Psoas muscle (tissue), 8 donors: Measurements from ENCODE around the gene IFIT5. TPM values are rescaled to one million over a fixed set of nuclear protein-coding genes. Genes with fewer than 3 reads are reported as not detected.

Experiments used
- ATAC-seq, 4 donors: fragments of 200-7000 bp; cut with Tn5 transposase; one replicate each; pipeline ENCODE4 v1.9.1; 2020; ENCODE audit warnings: moderate library complexity in 3 of 4, mild to moderate bottlenecking in 2 of 4
- DNase-seq, 2 donors: peaks; one replicate each; pipeline ENCODE4 v3.0.0-alpha.2; 2020
- H3K27ac ChIP-seq: fragments of 200-600 bp; one replicate; pipeline ENCODE4 v1.8.0; 2022
- H3K27me3 ChIP-seq, 3 donors: fragments of 200-600 bp in 1 of 3; one replicate each; pipeline versions ENCODE4 v1.6.1 to v1.8.0; 2013 to 2022; ENCODE audit warnings: low read length in 2 of 3, mild to moderate bottlenecking in 2 of 3, moderate library complexity in 1 of 3; ENCODE audit not compliant: insufficient read depth in 3 of 3
- H3K36me3 ChIP-seq, 2 donors: fragments of 200-600 bp in 1 of 2; one replicate each; pipeline versions ENCODE4 v1.6.1 to v1.8.0; 2013 to 2022; ENCODE audit warnings: low read depth in 1 of 2, mild to moderate bottlenecking in 1 of 2, moderate library complexity in 1 of 2; ENCODE audit not compliant: insufficient read depth in 1 of 2
- H3K4me1 ChIP-seq: fragments of 200-600 bp; one replicate; pipeline ENCODE4 v1.8.0; 2022
- H3K4me3 ChIP-seq: fragments of 200-600 bp; one replicate; pipeline ENCODE4 v1.8.0; 2022; ENCODE audit warnings: mild to moderate bottlenecking
- H3K9me3 ChIP-seq: fragments of 200-600 bp; one replicate; pipeline ENCODE4 v1.8.0; 2022
- CTCF ChIP-seq: fragments of 200-600 bp; IDR thresholded peaks from one replicate; pipeline ENCODE4 v1.8.0; 2022; ENCODE audit warnings: antibody characterized with exemption
- WGBS, 3 donors: extraction: QIAGEN DNeasy Blood & Tissue Kit; methylation state at CpG; one replicate each; pipeline versions ENCODE4 v1.1.6 to v1.1.7; 2013; 5-methylcytosine and 5-hydroxymethylcytosine counted together
- intact Hi-C, 2 donors: fragments of 100-400 bp; cut with DNase I; formaldehyde crosslinking; loops; one replicate each; pipeline versions ENCODE4 v1.11.0 to v1.14.2; 2022
- polyA plus RNA-seq, 3 donors: library from polyadenylated mRNA; stranded (reverse); fragments of 200-250 nt; gene quantifications; one replicate each; pipeline ENCODE4 v1.2.3, GENCODE V29; 2013
- total RNA-seq, 4 donors: library from RNA; stranded (reverse); fragmentation: NEBNext Ultra II Directional in 2 of 4; extraction: Animal tissue kit (Norgen Biotek cat#: 25700) in 2 of 4; gene quantifications; one replicate each; pipeline versions ENCODE4 v1.2.1 to v1.2.4, GENCODE V29; 2021 to 2023
- donor health status: healthy with polysubstance abuse.
- donor health status: DM: no; HTN: no; CAD: no; lungs with moderate emphysema.
- donor health status: Bipolar disorder and iron deficiency.
- donor health status: healthy.
- donor health status: DM: yes; HTN: yes; CAD: no.
- donor health status: DM: no; HTN: no; CAD: no.
- donor health status: DM: no; HTN: no; CAD: no.
- donor health status: DM: yes; HTN: yes; CAD: no.

The IFIT5 gene
- total and polyA plus RNA-seq, 7 donors = 2.0 to 6.9 (median 3.0) TPM

- H3K36me3 ChIP-seq = no peaks in the 10 kb centered on the region
- H3K4me3 ChIP-seq = no peak overlapping the region
- no peaks in the 10 kb centered on the region for H3K9me3 ChIP-seq
- DNase-seq (no peak), ATAC-seq (peak in 3 of 4 donors; percentile 64 to 81 (median 76))
- WGBS, 3 donors = 11 to 28% (median 17%) methylated on average over 1 of the region's 1 CpG
- intact Hi-C loops = loop anchor here in 1 of 2 donors (10.0 kb wide), 1 partner anchor 276 kb away; the partner anchor contains the start of gene KIF20B
- peaks cover 28% of the 10 kb centered on the region for H3K4me1 ChIP-seq
- H3K27me3 ChIP-seq = no peaks in the 10 kb centered on the region
- no peak overlapping the region for H3K27ac ChIP-seq
- TF ChIP-seq CTCF = no peak
These were observed 14.5 kb downstream of the IFIT5 start for GRCh38 chr10:89428877-89429276.

GRCh38 chr10:89431977-89432376 is 17.6 kb downstream of the IFIT5 start:
- TF ChIP-seq CTCF = no peak
- intact Hi-C loops = no loop called here
- Histone ChIP-seq H3K36me3 (no peaks in the 10 kb centered on the region), H3K4me3 (no peak overlapping the region), H3K27ac (no peak overlapping the region), H3K27me3 (no peaks in the 10 kb centered on the region), H3K4me1 (peaks cover 22% of the 10 kb centered on the region), H3K9me3 (no peaks in the 10 kb centered on the region)
- ATAC-seq (peak in 1 of 4 donors; percentile 52), DNase-seq (no peak)
- 15 to 26% (median 16%) methylated on average over 3 of the region's 3 CpGs for WGBS, 3 donors

- TF ChIP-seq CTCF = no peak
- no peak overlapping the region for H3K27ac ChIP-seq
- no peaks in the 10 kb centered on the region for H3K27me3 ChIP-seq
- H3K36me3 ChIP-seq = no peaks in the 10 kb centered on the region
- no peaks in the 10 kb centered on the region for H3K4me1 ChIP-seq
- intact Hi-C loops = no loop called here
- no peaks in the 10 kb centered on the region for H3K9me3 ChIP-seq
- no peak overlapping the region for H3K4me3 ChIP-seq
- ATAC-seq = no peak
- WGBS, 3 donors = 91 to 94% (median 92%) methylated on average over 4 of the region's 4 CpGs
- no peak for DNase-seq
These were observed 24.2 kb downstream of the IFIT5 start for GRCh38 chr10:89438525-89438924.

GRCh38 chr10:89440226-89441009 is 26.1 kb downstream of the IFIT5 start:
- DNase-seq (no peak), ATAC-seq (peak in 2 of 4 donors; percentile 55 to 59)
- no peaks in the 10 kb centered on the region for H3K9me3 ChIP-seq
- H3K4me3 ChIP-seq = no peak overlapping the region
- no peaks in the 10 kb centered on the region for H3K4me1 ChIP-seq
- intact Hi-C loops = no loop called here
- 38 to 47% (median 38%) methylated on average over 4 of the region's 4 CpGs for WGBS, 3 donors
- no peak overlapping the region for H3K27ac ChIP-seq
- no peaks in the 10 kb centered on the region for H3K36me3 ChIP-seq
- no peak for TF ChIP-seq CTCF
- H3K27me3 ChIP-seq = no peaks in the 10 kb centered on the region
